Forelimb muscle (tissue), 1 donor: ENCODE measurements around the gene MAP2K4. TPM values are rescaled to one million over a fixed set of nuclear protein-coding genes. Genes with fewer than 3 reads are reported as not detected.
"Not testable (repeated sequence)": the region's sequence is repeated elsewhere in the genome, so short reads cannot be mapped to it uniquely, and the experiment has no call there.

Source experiments
- DNase-seq: peaks from one replicate; pipeline ENCODE4 v3.0.0-alpha.2; 2013; ENCODE audit warnings: low read depth
- polyA plus RNA-seq: library from polyadenylated mRNA; unstranded; fragments of 120-200 nt; gene quantifications from one replicate; pipeline ENCODE4 v1.2.1, GENCODE V29; 2013; ENCODE audit not compliant: insufficient read length

The MAP2K4 gene
- polyA plus RNA-seq, result 21.4 TPM

- DNase-seq, result peak; percentile 46
Measured at GRCh38 chr17:12020642-12021622, at the start of gene MAP2K4. TSS of gene MAP2K4 (plus strand) at chr17:12020877. CDS start at chr17:12020887, 10 bp downstream.

GRCh38 chr17:11972741-11973140 lies 47.9 kb upstream of the MAP2K4 start:
- not testable (repeated sequence) for DNase-seq

GRCh38 chr17:11979795-11980194 lies 40.9 kb upstream of the MAP2K4 start:
- DNase-seq, result no peak

- no peak for DNase-seq
Measured at GRCh38 chr17:11980813-11981212, 39.9 kb upstream of the MAP2K4 start.

- DNase-seq, result no peak
Measured at GRCh38 chr17:11981862-11982261, 38.8 kb upstream of the MAP2K4 start.

GRCh38 chr17:11986179-11986941 lies 34.3 kb upstream of the MAP2K4 start:
- no peak for DNase-seq

- DNase-seq, result peak; percentile 35
Measured at GRCh38 chr17:11986942-11987329, 33.7 kb upstream of the MAP2K4 start.

- no peak for DNase-seq
Measured at GRCh38 chr17:11990363-11990983, 30.2 kb upstream of the MAP2K4 start.

GRCh38 chr17:11991461-11991860 lies 29.2 kb upstream of the MAP2K4 start:
- no peak for DNase-seq

GRCh38 chr17:11996722-11997146 lies 23.9 kb upstream of the MAP2K4 start:
- no peak for DNase-seq

GRCh38 chr17:11997147-11997971 lies 23.3 kb upstream of the MAP2K4 start, which contains the start of gene ZNF18:
TSS of gene ZNF18 (minus strand) at chr17:11997475. CDS start at chr17:11992829, 4,646 bp downstream.
- peak; percentile 84 for DNase-seq

GRCh38 chr17:11997972-11998233 lies 22.8 kb upstream of the MAP2K4 start:
- DNase-seq, result no peak

GRCh38 chr17:11999696-12000095 lies 21.0 kb upstream of the MAP2K4 start:
- DNase-seq, result no peak

- DNase-seq, result no peak
Measured at GRCh38 chr17:12007466-12007865, 13.2 kb upstream of the MAP2K4 start.

- DNase-seq, result no peak
Measured at GRCh38 chr17:12021623-12022140, 1.0 kb downstream of the MAP2K4 start.

GRCh38 chr17:12022310-12022709 lies 1.6 kb downstream of the MAP2K4 start:
- DNase-seq, result no peak

GRCh38 chr17:12024327-12024726 lies 3.6 kb downstream of the MAP2K4 start:
- no peak for DNase-seq

GRCh38 chr17:12027658-12028057 lies 7.0 kb downstream of the MAP2K4 start:
- DNase-seq, result no peak

GRCh38 chr17:12028611-12029010 lies 7.9 kb downstream of the MAP2K4 start:
- DNase-seq, result no peak

GRCh38 chr17:12034538-12034937 lies 13.9 kb downstream of the MAP2K4 start:
- DNase-seq, result no peak

- no peak for DNase-seq
Measured at GRCh38 chr17:12035673-12036072, 15.0 kb downstream of the MAP2K4 start.
